Mesenteric fat pad (tissue), 1 donor: Measurements from ENCODE around the gene MECP2. TPM values are rescaled to one million over a fixed set of nuclear protein-coding genes. Genes with fewer than 3 reads are reported as not detected.

Experiments
- DNase-seq: peaks from one replicate; pipeline ENCODE4 v3.0.0-alpha.2; 2020; ENCODE audit warnings: low spot score
- total RNA-seq: library from RNA; stranded (reverse); fragmentation: NEBNext Ultra II Directional; extraction: Animal tissue kit (Norgen Biotek cat#: 25700); gene quantifications from one replicate; pipeline ENCODE4 v1.2.1, GENCODE V29; 2021
- donor health status: DM: yes; HTN: yes; CAD: no.

MECP2 gene
- total RNA-seq, 1 donor from 2014 or later = 65.5 TPM

GRCh38 chrX:154038656-154039055 lies 58.9 kb downstream of the MECP2 start:
- no peak for DNase-seq

DNA sequence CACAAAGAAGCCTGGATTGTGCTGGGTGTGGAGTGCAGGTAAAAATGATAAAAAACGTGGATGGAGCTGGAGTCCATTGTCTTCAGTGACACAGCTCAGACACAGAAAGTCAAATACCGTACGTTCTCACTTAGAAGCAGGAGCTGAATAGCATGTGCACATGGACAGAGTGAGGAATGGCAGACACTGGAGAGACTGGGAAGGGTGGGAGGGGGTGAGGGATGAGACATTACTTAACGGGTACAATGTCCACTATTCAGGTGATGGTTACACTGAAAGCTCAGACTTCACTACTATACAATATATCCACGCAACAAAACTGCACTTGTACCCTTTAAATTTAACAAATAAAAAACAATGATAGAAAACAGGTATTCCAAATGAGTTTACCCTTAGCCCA lies 59.8 kb downstream of the MECP2 start:
- no peak for DNase-seq

- no peak for DNase-seq
Measured at GRCh38 chrX:154036513-154036912, 61.0 kb downstream of the MECP2 start.

DNA sequence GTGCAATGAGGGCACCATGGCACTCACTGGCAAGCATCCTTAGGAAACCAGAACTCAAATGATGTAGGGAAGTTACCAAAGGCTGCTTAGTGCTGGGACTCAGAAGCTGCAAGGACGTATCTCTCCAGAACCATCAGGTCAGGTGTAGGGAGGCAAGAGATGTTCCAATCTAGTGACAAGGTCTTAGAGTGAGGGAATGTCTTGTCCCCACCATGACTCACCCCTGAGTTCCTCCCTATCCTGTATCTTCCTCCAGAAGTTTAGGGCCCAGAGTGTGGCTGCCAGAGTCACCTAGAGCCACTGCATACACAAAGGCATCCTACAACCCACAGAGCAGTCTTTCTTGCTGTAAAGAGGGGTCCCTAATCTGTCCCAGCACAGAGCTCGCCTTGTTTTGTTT lies 63.7 kb downstream of the MECP2 start:
- DNase-seq = no peak

- no peak for DNase-seq
Measured at GRCh38 chrX:154032653-154033052, 64.9 kb downstream of the MECP2 start.

DNA sequence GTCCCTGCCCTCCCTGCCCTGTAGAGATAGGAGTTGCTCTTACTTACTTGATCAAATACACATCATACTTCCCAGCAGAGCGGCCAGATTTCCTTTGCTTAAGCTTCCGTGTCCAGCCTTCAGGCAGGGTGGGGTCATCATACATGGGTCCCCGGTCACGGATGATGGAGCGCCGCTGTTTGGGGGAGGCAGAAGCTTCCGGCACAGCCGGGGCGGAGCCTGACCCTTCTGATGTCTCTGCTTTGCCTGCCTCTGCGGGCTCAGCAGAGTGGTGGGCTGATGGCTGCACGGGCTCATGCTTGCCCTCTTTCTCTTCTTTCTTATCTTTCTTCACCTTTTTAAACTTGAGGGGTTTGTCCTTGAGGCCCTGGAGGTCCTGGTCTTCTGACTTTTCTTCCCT lies 65.4 kb downstream of the MECP2 start:
- no peak for DNase-seq

GRCh38 chrX:154030715-154031305 lies 66.7 kb downstream of the MECP2 start:
- no peak for DNase-seq

DNA sequence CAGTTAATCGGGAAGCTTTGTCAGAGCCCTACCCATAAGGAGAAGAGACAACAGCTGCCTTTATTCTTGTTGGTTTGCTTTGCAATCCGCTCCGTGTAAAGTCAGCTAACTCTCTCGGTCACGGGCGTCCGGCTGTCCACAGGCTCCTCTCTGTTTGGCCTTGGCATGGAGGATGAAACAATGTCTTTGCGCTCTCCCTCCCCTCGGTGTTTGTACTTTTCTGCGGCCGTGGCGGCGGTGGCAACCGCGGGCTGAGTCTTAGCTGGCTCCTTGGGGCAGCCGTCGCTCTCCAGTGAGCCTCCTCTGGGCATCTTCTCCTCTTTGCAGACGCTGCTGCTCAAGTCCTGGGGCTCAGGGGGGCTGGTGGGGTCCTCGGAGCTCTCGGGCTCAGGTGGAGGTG lies 67.3 kb downstream of the MECP2 start:
- no peak for DNase-seq

GRCh38 chrX:154029439-154029838 lies 68.1 kb downstream of the MECP2 start:
- DNase-seq = no peak

- no peak for DNase-seq
Measured at GRCh38 chrX:154028502-154029184, 68.9 kb downstream of the MECP2 start.

DNA sequence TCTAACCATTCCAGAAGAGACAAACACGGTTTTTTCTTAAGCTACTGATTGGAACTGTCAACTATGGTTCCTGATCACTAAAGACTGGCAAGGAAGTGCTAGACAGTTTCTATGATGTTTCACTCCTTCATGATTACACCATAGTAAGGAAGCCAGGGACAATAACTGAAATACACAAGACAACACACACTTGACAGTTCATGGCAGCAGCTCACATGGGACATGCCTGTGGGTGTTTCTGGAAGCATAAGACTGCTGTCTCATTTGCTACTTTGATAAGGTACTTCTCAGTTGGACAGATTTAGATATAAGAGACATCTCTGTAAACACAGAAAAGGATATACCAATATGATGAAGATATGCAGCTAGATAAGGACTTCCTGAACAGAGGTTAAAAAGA lies 69.5 kb downstream of the MECP2 start:
- no peak for DNase-seq

DNA sequence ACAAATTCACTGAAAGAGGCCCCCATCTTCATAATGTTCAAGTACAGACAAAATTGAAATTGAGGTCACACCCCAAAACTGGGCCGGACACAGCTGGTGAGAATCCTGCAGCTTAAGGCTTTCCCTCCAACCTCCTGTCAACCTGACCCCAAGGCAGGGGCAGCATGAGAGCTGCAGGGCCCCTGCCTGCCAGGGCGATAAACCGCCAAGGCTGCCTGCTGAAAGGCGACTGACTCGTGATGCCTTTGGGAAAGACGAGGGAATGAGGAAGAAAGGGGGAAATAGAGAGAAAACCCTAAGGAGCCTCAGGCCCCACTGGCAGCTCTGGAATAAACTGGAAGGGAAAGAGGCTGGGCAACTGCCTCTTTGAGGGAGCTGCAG lies 70.5 kb downstream of the MECP2 start:
- DNase-seq = no peak

- no peak for DNase-seq
Measured at GRCh38 chrX:154026136-154027021, 71.1 kb downstream of the MECP2 start.

DNA sequence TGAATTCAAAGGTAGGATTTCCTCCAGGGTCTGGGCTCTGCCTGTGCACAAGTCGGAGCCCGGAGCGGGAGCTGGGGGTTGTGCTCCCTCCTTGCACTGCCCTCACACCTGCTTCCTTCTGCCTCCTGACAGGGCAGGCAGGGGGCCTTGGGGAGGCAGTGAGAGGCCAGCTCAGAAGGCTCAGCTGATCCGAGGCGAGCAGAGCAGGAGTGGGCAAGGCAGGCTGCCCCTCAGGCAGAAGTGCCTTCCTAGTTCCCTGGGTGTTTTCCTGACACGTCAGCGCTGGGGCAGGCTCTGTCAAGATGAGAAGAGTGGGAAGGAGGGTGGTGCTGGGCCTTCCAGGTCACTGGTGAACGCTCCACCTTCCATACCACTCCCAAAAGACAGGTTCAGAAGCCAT lies 72.3 kb downstream of the MECP2 start:
- no peak for DNase-seq

DNA sequence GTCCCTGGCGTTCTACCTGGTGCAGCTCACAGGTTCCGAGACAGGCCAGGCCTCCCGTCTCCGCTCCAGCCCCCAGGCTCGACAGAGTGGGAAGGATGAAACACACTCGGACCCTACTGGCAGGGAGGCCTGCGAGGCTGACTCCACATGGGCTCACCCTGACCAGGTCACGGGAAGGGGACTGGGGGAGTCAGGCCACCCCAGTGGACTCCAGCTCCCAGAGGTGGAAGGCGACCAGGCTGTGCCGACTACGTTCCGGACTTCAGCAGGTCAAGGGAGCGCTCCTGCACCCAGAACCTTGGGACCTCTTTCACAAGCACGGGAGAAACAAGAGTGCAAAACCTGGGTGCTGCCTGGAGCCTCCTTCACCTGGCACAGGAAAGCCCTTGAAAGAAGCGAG lies 73.2 kb downstream of the MECP2 start:
- no peak for DNase-seq

GRCh38 chrX:154023276-154024000 lies 74.1 kb downstream of the MECP2 start:
- no peak for DNase-seq

- no peak for DNase-seq
Measured at GRCh38 chrX:154022108-154022507, 75.4 kb downstream of the MECP2 start.

DNA sequence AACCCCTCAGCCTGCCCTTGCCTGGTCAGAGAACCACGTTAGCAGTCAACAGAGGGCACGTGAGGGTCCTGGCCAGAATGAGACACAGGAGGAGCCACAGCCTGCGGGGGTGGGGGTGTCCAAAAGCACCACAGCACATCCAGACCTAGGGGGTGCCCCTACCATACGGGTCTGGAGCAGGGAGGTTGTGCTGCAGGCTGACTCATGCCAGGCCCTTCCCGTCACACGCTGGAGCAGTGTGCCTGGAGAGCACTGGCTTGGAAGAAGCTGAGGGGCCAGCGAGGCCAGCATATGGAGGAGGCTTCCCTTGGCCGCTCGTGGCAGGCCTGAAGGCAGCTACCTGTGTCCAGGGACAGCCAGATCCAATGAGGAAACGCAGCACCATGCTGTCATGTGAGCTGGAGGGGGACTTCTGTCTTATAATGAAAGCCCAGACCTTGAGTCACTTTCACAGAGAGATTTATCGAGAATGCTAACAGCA lies 76.3 kb downstream of the MECP2 start:
- no peak for DNase-seq

GRCh38 chrX:154020536-154021115 lies 76.9 kb downstream of the MECP2 start:
- no peak for DNase-seq

GRCh38 chrX:154019633-154020528 lies 77.6 kb downstream of the MECP2 start, which contains the start of gene IRAK1:
IRAK1 (minus strand) TSS chrX:154019902; CDS start chrX:154019812, 90 bp downstream.
- no peak for DNase-seq
